Neural cell (in vitro differentiated cells): ENCODE data around the gene KRTAP12-1. TPM values are rescaled to one million over a fixed set of nuclear protein-coding genes. Genes with fewer than 3 reads are reported as not detected.
A peak's percentile ranks its signal among the peaks of the same experiment; 100 is the strongest.

ENCODE experiments used
- H2AFZ ChIP-seq: fragments of 200-600, 300-800 bp; sonication (generic), shearing (Covaris generic); 2 replicates; pipeline ENCODE4 v1.6.0; 2014; ENCODE audit warnings: low read depth, mild to moderate bottlenecking, antibody characterized with exemption, low read length, moderate library complexity
- H3F3A ChIP-seq: fragments of 200-600 bp; shearing (Covaris generic); 2 replicates; pipeline ENCODE4 v1.6.1; 2016; ENCODE audit warnings: mild to moderate bottlenecking, moderate library complexity, mixed read lengths, antibody characterized with exemption, low read length; ENCODE audit not compliant: insufficient read depth, poor library complexity, severe bottlenecking
- H3K27ac ChIP-seq: fragments of 200-600, 300-800 bp; sonication (generic), shearing (Covaris generic); 2 replicates; pipeline ENCODE4 v1.5.1; 2014; ENCODE audit warnings: mild to moderate bottlenecking, low read length, moderate library complexity
- H3K27me3 ChIP-seq: fragments of 300-800, 200-600 bp; sonication (generic), shearing (Covaris generic); 2 replicates; pipeline ENCODE4 v1.6.0; 2014; ENCODE audit warnings: mild to moderate bottlenecking, low read depth, low read length, moderate library complexity; ENCODE audit not compliant: insufficient read depth
- H3K36me3 ChIP-seq: fragments of 300-800, 200-600 bp; sonication (generic), shearing (Covaris generic); 2 replicates; pipeline ENCODE4 v1.5.1; 2014; ENCODE audit warnings: mild to moderate bottlenecking, antibody characterized with exemption, low read length, moderate library complexity; ENCODE audit not compliant: insufficient read depth
- H3K4me2 ChIP-seq: fragments of 300-800, 200-600 bp; sonication (generic), shearing (Covaris generic); 2 replicates; pipeline ENCODE4 v1.6.0; 2014; ENCODE audit warnings: mild to moderate bottlenecking, low read length
- H3K4me3 ChIP-seq: fragments of 300-800, 200-600 bp; sonication (generic), shearing (Covaris generic); 2 replicates; pipeline ENCODE4 v1.5.1; 2014; ENCODE audit warnings: mild to moderate bottlenecking, low read length, moderate library complexity
- H3K79me2 ChIP-seq: fragments of 200-600 bp; shearing (Covaris generic); replicated peaks from 2 replicates; pipeline ENCODE4 v1.6.0; 2014; ENCODE audit warnings: mild to moderate bottlenecking, low read length, moderate library complexity; ENCODE audit not compliant: insufficient read depth
- H3K9ac ChIP-seq: fragments of 300-800, 200-600 bp; sonication (generic), shearing (Covaris generic); 2 replicates; pipeline ENCODE4 v1.6.1; 2016; ENCODE audit warnings: mild to moderate bottlenecking, low read length, mixed read lengths
- H3K9me2 ChIP-seq: fragments of 200-600 bp; shearing (Covaris generic); 2 replicates; pipeline ENCODE4 v1.6.1; 2016; ENCODE audit warnings: mild to moderate bottlenecking, low read length, mixed read lengths; ENCODE audit not compliant: insufficient read depth
- H3K9me3 ChIP-seq: fragments of 200-600, 300-800 bp; sonication (generic), shearing (Covaris generic); 2 replicates; pipeline ENCODE4 v1.6.1; 2016; ENCODE audit warnings: mild to moderate bottlenecking, mixed run types, low read length, moderate library complexity, mixed read lengths
- H4K20me1 ChIP-seq: fragments of 200-600 bp; shearing (Covaris generic); 2 replicates; pipeline ENCODE4 v1.6.1; 2016; ENCODE audit warnings: mild to moderate bottlenecking, mixed run types; ENCODE audit not compliant: insufficient read depth
- CTCF ChIP-seq: fragments of 450-650 bp; IDR thresholded peaks from 2 replicates; pipeline ENCODE4 v1.5.1; 2014; ENCODE audit warnings: antibody characterized with exemption, mild to moderate bottlenecking, moderate library complexity; ENCODE audit not compliant: poor library complexity, severe bottlenecking
- EP300 ChIP-seq: fragments of 450-650 bp; conservative IDR thresholded peaks from 2 replicates; pipeline ENCODE4 v1.6.1; 2014; ENCODE audit warnings: antibody characterized with exemption, mild to moderate bottlenecking, moderate library complexity; ENCODE audit not compliant: poor library complexity, severe bottlenecking
- EZH2 ChIP-seq: fragments of 200-600, 300-800 bp; shearing (Covaris generic), sonication (generic); IDR thresholded peaks from 2 replicates; pipeline ENCODE4 v1.6.1; 2014; ENCODE audit warnings: antibody characterized with exemption, low read length, borderline replicate concordance, mild to moderate bottlenecking; ENCODE audit not compliant: insufficient read depth, poor library complexity, severe bottlenecking
- MXI1 ChIP-seq: fragments of 450-650 bp; conservative IDR thresholded peaks from 2 replicates; pipeline ENCODE4 v1.6.1; 2014; ENCODE audit warnings: antibody characterized with exemption, mild to moderate bottlenecking; ENCODE audit not compliant: poor library complexity, severe bottlenecking
- POLR2AphosphoS5 ChIP-seq: IDR thresholded peaks from 2 replicates; pipeline ENCODE4 v1.6.1; 2012
- RAD21 ChIP-seq: fragments of 450-650 bp; conservative IDR thresholded peaks from 2 replicates; pipeline ENCODE4 v1.6.1; 2014; ENCODE audit warnings: antibody characterized with exemption, mild to moderate bottlenecking, moderate library complexity
- REST ChIP-seq: IDR thresholded peaks from 2 replicates; pipeline ENCODE4 v1.6.1; 2012; ENCODE audit warnings: borderline replicate concordance
- SMC3 ChIP-seq: fragments of 450-650 bp; conservative IDR thresholded peaks from 2 replicates; pipeline ENCODE4 v1.6.1; 2014; ENCODE audit warnings: antibody characterized with exemption, mild to moderate bottlenecking, moderate library complexity; ENCODE audit not compliant: poor library complexity
- TAF1 ChIP-seq: IDR thresholded peaks from 2 replicates; pipeline ENCODE4 v1.6.1; 2012; ENCODE audit warnings: low read depth
- polyA plus RNA-seq: library from polyadenylated mRNA; depleted of rRNA; stranded (reverse); fragments of >200 nt; gene quantifications from 2 replicates; pipeline ENCODE4 v1.2.3, GENCODE V29; 2014

KRTAP12-1 gene
- polyA plus RNA-seq, 1 donor from 2014 or later, result not detected

GRCh38 chr21:44712203-44713028, 30.5 kb upstream of the KRTAP12-1 start:
- Histone ChIP-seq H3K4me2 (no peak overlapping the region), H2AFZ (no peak overlapping the region), H4K20me1 (no peaks in the 10 kb centered on the region), H3K27ac (no peak overlapping the region), H3K27me3 (peaks cover 67% of the 10 kb centered on the region), H3F3A (no peaks in the 10 kb centered on the region), H3K4me3 (no peak overlapping the region), H3K79me2 (no peaks in the 10 kb centered on the region), H3K9me2 (no peaks in the 10 kb centered on the region), H3K36me3 (no peaks in the 10 kb centered on the region), H3K9me3 (no peaks in the 10 kb centered on the region), H3K9ac (no peak overlapping the region)
- TF ChIP-seq EP300, result no peak
- no peak for TF ChIP-seq EZH2
- TF ChIP-seq SMC3, result no peak
- no peak for TF ChIP-seq TAF1
- TF ChIP-seq CTCF, result no peak
- no peak for TF ChIP-seq REST
- no peak for TF ChIP-seq RAD21
- no peak for TF ChIP-seq MXI1
- TF ChIP-seq POLR2AphosphoS5, result no peak

- no peaks in the 10 kb centered on the region for H3K36me3 ChIP-seq
- no peaks in the 10 kb centered on the region for H4K20me1 ChIP-seq
- H3K4me2 ChIP-seq, result no peak within 1 kb of the TSS
- H2AFZ ChIP-seq, result no peak within 1 kb of the TSS
- H3K27ac ChIP-seq, result no peak within 1 kb of the TSS
- no peaks in the 10 kb centered on the region for H3K9me3 ChIP-seq
- no peaks in the 10 kb centered on the region for H3F3A ChIP-seq
- no peaks in the 10 kb centered on the region for H3K79me2 ChIP-seq
- TF ChIP-seq EP300 (no peak), RAD21 (no peak), SMC3 (no peak), EZH2 (peak; percentile 30), POLR2AphosphoS5 (no peak)
- peaks cover 76% of the 10 kb centered on the region for H3K27me3 ChIP-seq
- no peak within 1 kb of the TSS for H3K9ac ChIP-seq
- H3K9me2 ChIP-seq, result no peaks in the 10 kb centered on the region
- H3K4me3 ChIP-seq, result peak within 1 kb of the TSS; percentile 57
Measured at GRCh38 chr21:44711327-44712202, 29.6 kb upstream of the KRTAP12-1 start, which contains the start of gene TSPEAR. Gene TSPEAR (minus strand): TSS chr21:44711572. CDS start chr21:44711514, 58 bp downstream.
